Measurements from ENCODE around the gene CASP9. TPM values are rescaled to one million over a fixed set of nuclear protein-coding genes. Genes with fewer than 3 reads are reported as not detected.
A peak's percentile ranks its signal among the peaks of the same experiment; 100 is the strongest.
"Not testable (repeated sequence)": the region's sequence is repeated elsewhere in the genome, so short reads cannot be mapped to it uniquely, and the experiment has no call there.

Gene CASP9
- total RNA-seq, 4 donors from 2014 or later, result 4.9 to 8.5 (median 6.5) TPM

- no peak overlapping the region for H3K4me3 ChIP-seq (ENCODE audit: low read depth, poor library complexity, severe bottlenecking)
- intact Hi-C loops (cut with DNase I; ENCODE audit: low total_unique reads), result no loop called here
- DNase-seq (ENCODE audit: low spot score in 2 of 2), result no peak
- WGBS, 2 donors, result 62 to 71% methylated on average over 2 of the region's 2 CpGs
- no peak for TF ChIP-seq CTCF (IDR thresholded peaks at IDR 0.05)
- TF ChIP-seq POLR2A (IDR thresholded peaks at IDR 0.05), result no peak
Measured at GRCh38 chr1:15515022-15515663, 8.9 kb downstream of the CASP9 start.

GRCh38 chr1:15514557-15514956 lies 9.5 kb downstream of the CASP9 start:
- DNase-seq (ENCODE audit: low spot score in 2 of 2), result peak in 1 of 2 donors; percentile 36
- intact Hi-C loops (cut with DNase I; ENCODE audit: low total_unique reads); H3K4me3 ChIP-seq (ENCODE audit: low read depth, poor library complexity, severe bottlenecking): not testable (repeated sequence)
- WGBS, 2 donors, result 94% methylated on average over 5 of the region's 5 CpGs

DNA sequence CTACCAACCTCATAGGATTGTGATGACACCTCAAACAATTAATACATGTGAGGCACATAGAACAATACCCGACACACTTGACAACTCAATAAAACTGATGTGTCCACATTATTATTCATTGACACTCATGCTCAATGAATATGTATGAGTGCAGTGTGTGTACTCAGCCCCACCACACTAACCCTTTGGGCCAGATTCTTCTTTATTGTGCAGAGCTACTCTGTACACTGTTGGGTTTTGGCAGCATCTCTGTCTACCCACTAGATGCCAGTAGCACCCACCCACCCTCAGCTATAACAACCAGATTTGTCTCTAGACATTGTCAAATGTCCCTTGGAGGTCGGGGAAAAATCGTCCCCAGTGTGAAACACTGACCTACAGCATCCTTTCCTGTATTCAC lies 10.1 kb downstream of the CASP9 start:
- TF ChIP-seq CTCF (IDR thresholded peaks at IDR 0.05), result no peak
- no peak for TF ChIP-seq POLR2A (IDR thresholded peaks at IDR 0.05)
- DNase-seq (ENCODE audit: low spot score in 2 of 2), result peak in 1 of 2 donors; percentile 21
- intact Hi-C loops (cut with DNase I; ENCODE audit: low total_unique reads), result no loop called here
- WGBS, 2 donors, result 85 to 92% methylated on average over 3 of the region's 3 CpGs
- H3K4me3 ChIP-seq (ENCODE audit: low read depth, poor library complexity, severe bottlenecking), result no peak overlapping the region

DNA sequence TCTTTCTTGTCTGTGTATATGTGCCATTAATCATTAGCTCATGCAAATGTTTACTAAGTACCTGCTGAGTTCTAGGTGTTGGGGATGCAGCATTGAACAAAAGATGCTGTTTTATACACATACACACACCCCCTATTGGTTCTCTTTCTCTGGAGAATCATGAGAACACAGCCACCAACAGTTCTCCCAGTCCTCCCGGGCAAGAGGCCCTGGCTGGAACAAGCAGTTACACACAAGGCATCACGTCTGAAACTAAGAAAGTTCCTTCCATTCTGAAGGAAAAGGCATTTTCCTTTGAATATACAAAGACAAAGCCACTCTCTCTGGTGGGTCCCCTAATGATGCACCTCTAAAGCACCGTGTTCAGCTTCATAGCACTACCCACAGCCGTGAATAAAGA lies 10.8 kb downstream of the CASP9 start:
- no peak overlapping the region for H3K4me3 ChIP-seq (ENCODE audit: low read depth, poor library complexity, severe bottlenecking)
- intact Hi-C loops (cut with DNase I; ENCODE audit: low total_unique reads), result no loop called here
- WGBS, 2 donors, result 83 to 92% methylated on average over 4 of the region's 4 CpGs
- DNase-seq (ENCODE audit: low spot score in 2 of 2), result peak in 1 of 2 donors; percentile 17
- TF ChIP-seq CTCF (IDR thresholded peaks at IDR 0.05) (no peak), POLR2A (IDR thresholded peaks at IDR 0.05) (no peak)

- peak in 1 of 2 donors; percentile 78 for DNase-seq (ENCODE audit: low spot score in 2 of 2)
- no peak overlapping the region for H3K4me3 ChIP-seq (ENCODE audit: low read depth, poor library complexity, severe bottlenecking)
- no peak for TF ChIP-seq POLR2A (IDR thresholded peaks at IDR 0.05)
- TF ChIP-seq CTCF (IDR thresholded peaks at IDR 0.05), result no peak
- intact Hi-C loops (cut with DNase I; ENCODE audit: low total_unique reads), result no loop called here
- WGBS, 2 donors, result 89 to 92% methylated on average over 8 of the region's 8 CpGs
Measured at GRCh38 chr1:15510611-15511405, 13.2 kb downstream of the CASP9 start.

DNA sequence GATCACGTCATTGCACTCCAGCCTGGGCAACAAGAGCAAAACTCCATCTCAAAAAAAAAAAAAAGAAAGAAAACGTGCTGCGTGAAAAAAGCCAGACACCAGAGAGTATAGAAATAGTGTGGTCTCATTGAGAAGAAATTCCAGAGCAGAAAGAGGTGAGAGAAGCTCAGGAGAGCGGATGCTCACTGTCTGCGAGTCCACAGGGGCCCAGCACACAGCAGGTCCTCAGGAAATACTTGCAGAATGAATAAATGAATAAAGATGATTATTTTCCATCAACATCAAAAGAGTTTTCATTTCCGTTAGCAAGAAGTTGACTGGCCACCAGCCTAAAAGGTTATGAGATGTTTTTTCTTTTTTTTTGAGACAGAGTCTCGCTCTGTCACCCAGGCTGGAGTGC lies 14.4 kb downstream of the CASP9 start:
- TF ChIP-seq POLR2A (IDR thresholded peaks at IDR 0.05) (no peak), CTCF (IDR thresholded peaks at IDR 0.05) (no peak)
- H3K4me3 ChIP-seq (ENCODE audit: low read depth, poor library complexity, severe bottlenecking), result no peak overlapping the region
- WGBS, 2 donors, result 79 to 90% methylated on average over 7 of the region's 7 CpGs
- intact Hi-C loops (cut with DNase I; ENCODE audit: low total_unique reads), result no loop called here
- DNase-seq (ENCODE audit: low spot score in 2 of 2), result peak in 1 of 2 donors; percentile 20

All from lower leg skin (tissue), 4 donors.